Activated T-cell treated with anti-CD3 and anti-CD28 coated beads, Interleukin-2, amount 50 U/mL, for 72 hours (primary cell): ENCODE data around the gene IL17RD. TPM values are rescaled to one million over a fixed set of nuclear protein-coding genes. Genes with fewer than 3 reads are reported as not detected.

Source experiments
- ATAC-seq, 2 donors: fragments of 150-1000 bp; cut with Tn5 transposase; replicated peaks in 1 of 2; 2 replicates each; pipeline ENCODE4 v1.10.0; 2021; ENCODE audit warnings: moderate library complexity in 2 of 2, mild to moderate bottlenecking in 1 of 2
- DNase-seq, 2 donors: peaks; one replicate each; pipeline ENCODE4 v3.0.0; 2021 to 2022; ENCODE audit warnings: mixed read lengths in 1 of 2
- H3K27ac Mint-ChIP-seq: one replicate; pipeline ENCODE4 v1.8.0; 2022; ENCODE audit warnings: mild to moderate bottlenecking, moderate library complexity, mixed read lengths
- H3K27me3 Mint-ChIP-seq: one replicate; pipeline ENCODE4 v1.8.0; 2022; ENCODE audit warnings: low read depth, mixed read lengths
- H3K36me3 Mint-ChIP-seq, 2 donors: one replicate each; pipeline ENCODE4 v1.8.0; 2022; ENCODE audit warnings: mixed read lengths in 2 of 2, mild to moderate bottlenecking in 1 of 2; ENCODE audit not compliant: insufficient read depth in 2 of 2
- H3K4me1 Mint-ChIP-seq: one replicate; pipeline ENCODE4 v1.8.0; 2022; ENCODE audit warnings: low read depth, mixed read lengths
- H3K4me3 Mint-ChIP-seq, 2 donors: one replicate each; pipeline ENCODE4 v1.8.0; 2022; ENCODE audit warnings: mild to moderate bottlenecking in 2 of 2, mixed read lengths in 2 of 2, moderate library complexity in 2 of 2
- H3K9me3 Mint-ChIP-seq, 2 donors: one replicate each; pipeline ENCODE4 v1.8.0; 2022; ENCODE audit warnings: mixed read lengths in 2 of 2
- total RNA-seq, 2 donors: library from RNA; stranded (reverse); gene quantifications; one replicate each; pipeline ENCODE4 v1.2.3, GENCODE V29; 2022

IL17RD gene
- total RNA-seq, 2 donors from 2014 or later = 0.07 to 0.09 TPM

DNA sequence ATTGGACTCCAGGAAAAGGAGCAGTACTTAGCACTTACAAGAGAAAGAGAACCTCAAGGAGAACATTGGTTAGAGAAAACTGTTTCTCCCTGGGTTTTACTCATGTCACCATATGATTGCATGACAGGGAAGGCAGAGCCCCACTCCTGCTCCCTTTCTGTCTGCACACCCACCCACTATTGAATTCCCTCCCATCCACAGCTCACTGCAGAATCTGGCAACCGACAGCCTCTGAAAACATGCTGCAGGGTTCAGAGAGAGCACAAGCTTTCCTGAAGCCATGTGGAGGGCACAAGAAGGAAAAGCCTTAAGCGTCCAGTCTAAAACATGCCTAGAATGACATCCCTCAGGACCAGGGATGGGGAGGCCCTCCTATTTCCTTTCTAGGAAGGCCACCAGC, 3.0 kb upstream of the IL17RD start:
- ATAC-seq = no peak
- peaks cover 15% of the 10 kb centered on the region for H3K4me1 Mint-ChIP-seq
- H3K27me3 Mint-ChIP-seq = peaks cover 68% of the 10 kb centered on the region
- peaks cover 0 to 2% of the 10 kb centered on the region in 2 donors for H3K36me3 Mint-ChIP-seq
- no peak for DNase-seq
- no peak overlapping the region for H3K27ac Mint-ChIP-seq
- H3K4me3 Mint-ChIP-seq = no peak overlapping the region
- H3K9me3 Mint-ChIP-seq = no peaks in the 10 kb centered on the region

DNA sequence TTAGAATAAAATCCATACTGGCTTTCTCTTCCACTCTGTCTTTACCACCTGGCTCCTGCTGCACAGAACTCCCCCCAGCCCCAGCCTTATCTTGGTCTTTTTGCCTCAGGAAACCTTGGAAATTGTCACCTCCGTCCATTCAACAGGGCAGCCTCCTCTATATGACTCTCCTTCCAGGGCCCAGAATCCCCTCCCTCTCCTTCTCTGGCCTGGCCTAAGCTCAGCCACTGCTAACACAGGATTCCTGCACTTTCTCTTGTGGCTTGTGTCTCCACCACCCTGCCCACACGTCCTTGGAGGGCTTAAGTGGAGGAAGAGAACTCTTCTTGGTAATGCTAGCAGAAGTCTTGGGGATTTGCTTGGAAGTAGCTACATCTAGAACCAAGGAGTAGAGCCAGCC, 1.5 kb upstream of the IL17RD start:
- Mint-ChIP-seq H3K9me3 (no peaks in the 10 kb centered on the region), H3K36me3 (peaks cover 0 to 2% of the 10 kb centered on the region in 2 donors), H3K27ac (no peak overlapping the region), H3K4me3 (peak overlapping the region in 1 of 2 donors; percentile 1), H3K4me1 (peaks cover 15% of the 10 kb centered on the region), H3K27me3 (peaks cover 76% of the 10 kb centered on the region)
- ATAC-seq (no peak), DNase-seq (no peak)

DNA sequence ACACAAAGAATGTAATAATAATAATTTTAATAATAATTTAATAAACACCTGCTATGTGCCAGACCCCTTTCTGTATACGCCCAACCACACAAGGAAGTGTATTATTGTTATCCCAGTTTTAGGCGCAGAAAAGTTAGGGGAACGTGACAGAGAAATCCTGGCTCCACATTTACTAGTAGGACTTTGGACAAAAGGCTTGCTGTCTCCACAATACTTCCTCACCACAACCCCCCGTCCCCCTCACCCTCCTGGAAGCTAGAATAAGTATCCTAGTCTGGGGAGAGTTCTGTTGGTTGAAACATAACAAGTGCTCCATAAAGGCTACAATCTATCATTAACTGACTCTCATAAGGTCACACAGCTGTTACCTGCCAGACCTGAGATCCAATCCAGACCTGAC, 488 bp upstream of the IL17RD start:
- ATAC-seq (no peak), DNase-seq (no peak)
- no peak overlapping the region for H3K27ac Mint-ChIP-seq
- peak overlapping the region; percentile 68 to 74 for H3K4me3 Mint-ChIP-seq
- peaks cover 0 to 2% of the 10 kb centered on the region in 2 donors for H3K36me3 Mint-ChIP-seq
- H3K9me3 Mint-ChIP-seq = no peaks in the 10 kb centered on the region
- peaks cover 15% of the 10 kb centered on the region for H3K4me1 Mint-ChIP-seq
- H3K27me3 Mint-ChIP-seq = peaks cover 80% of the 10 kb centered on the region

GRCh38 chr3:57164217-57164656, 916 bp downstream of the IL17RD start:
- no peak overlapping the region for H3K27ac Mint-ChIP-seq
- H3K4me3 Mint-ChIP-seq = peak overlapping the region; percentile 92 to 93
- H3K36me3 Mint-ChIP-seq = peaks cover 0 to 2% of the 10 kb centered on the region in 2 donors
- H3K4me1 Mint-ChIP-seq = peaks cover 15% of the 10 kb centered on the region
- H3K27me3 Mint-ChIP-seq = peaks cover 89% of the 10 kb centered on the region
- no peaks in the 10 kb centered on the region for H3K9me3 Mint-ChIP-seq
- DNase-seq (peak; percentile 23 to 33), ATAC-seq (peak; percentile 40 to 47)

DNA sequence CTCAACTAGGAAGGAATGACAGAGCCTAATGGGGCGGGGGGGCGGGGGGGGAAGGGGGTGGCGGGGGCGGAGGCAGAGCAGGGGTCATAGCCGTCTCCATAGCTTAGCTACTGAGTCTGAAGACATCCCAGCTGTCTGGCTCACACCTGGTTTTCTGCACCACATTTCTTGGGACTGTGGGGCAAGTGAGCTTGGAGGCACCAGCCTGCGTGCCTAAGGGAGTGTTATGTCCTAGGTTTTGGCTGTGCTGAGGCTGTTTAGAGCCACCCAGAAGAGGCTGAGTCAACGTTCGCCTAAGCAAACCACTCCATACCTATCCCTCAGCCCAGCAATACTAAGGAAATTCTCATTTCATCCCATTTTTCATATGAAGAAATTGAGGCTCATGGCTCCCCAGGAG, 1.4 kb downstream of the IL17RD start:
- no peak for ATAC-seq
- no peak overlapping the region for H3K27ac Mint-ChIP-seq
- peak overlapping the region; percentile 92 to 93 for H3K4me3 Mint-ChIP-seq
- peaks cover 89% of the 10 kb centered on the region for H3K27me3 Mint-ChIP-seq
- H3K36me3 Mint-ChIP-seq = peaks cover 0 to 2% of the 10 kb centered on the region in 2 donors
- H3K4me1 Mint-ChIP-seq = peaks cover 17% of the 10 kb centered on the region
- DNase-seq = no peak
- H3K9me3 Mint-ChIP-seq = no peaks in the 10 kb centered on the region

- DNase-seq (no peak), ATAC-seq (no peak)
- Mint-ChIP-seq H3K9me3 (no peaks in the 10 kb centered on the region), H3K4me3 (no peak overlapping the region), H3K27ac (no peak overlapping the region), H3K36me3 (peaks cover 0 to 2% of the 10 kb centered on the region in 2 donors), H3K4me1 (peaks cover 17% of the 10 kb centered on the region), H3K27me3 (peaks cover 85% of the 10 kb centered on the region)
Measured at GRCh38 chr3:57161915-57162314, 3.2 kb downstream of the IL17RD start.

DNA sequence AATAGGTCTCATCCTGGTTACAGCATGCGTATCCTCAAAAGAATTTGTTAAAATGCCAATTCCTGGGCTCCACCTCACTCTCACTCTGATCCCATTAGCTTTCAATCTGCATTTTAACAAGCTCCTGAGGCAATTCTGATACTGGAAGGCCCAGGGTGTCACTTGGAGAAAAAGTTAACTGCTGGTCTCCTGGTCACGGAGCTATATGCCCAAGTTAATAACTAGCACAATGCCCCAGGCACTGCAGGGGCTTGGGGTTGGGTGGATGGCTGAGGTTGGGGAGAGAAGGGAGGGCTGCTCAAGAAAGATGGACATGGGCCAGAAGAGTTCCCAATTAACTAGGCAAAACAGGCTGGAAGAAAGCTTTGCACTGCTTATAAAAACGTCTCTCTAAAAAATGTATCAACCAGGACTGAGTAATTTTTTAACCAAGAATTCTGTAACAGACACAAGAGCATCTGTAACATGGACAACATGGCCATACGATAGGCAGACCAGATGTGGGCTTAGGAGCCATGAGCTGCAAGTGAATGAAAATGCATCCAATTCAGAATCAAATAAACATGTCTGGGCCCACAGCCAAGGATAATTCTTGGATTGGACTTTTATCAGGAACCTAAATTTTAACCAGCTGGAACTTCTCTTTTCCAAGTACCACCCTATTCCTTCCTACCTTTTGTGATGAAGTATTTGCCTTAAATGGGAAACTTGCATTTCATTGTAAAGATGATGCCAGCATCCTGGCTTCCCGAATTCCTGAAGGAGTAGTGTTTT, 4.2 kb downstream of the IL17RD start:
- H3K27ac Mint-ChIP-seq = no peak overlapping the region
- H3K36me3 Mint-ChIP-seq = peaks cover 0 to 2% of the 10 kb centered on the region in 2 donors
- no peak for ATAC-seq
- DNase-seq = no peak
- H3K9me3 Mint-ChIP-seq = no peaks in the 10 kb centered on the region
- no peak overlapping the region for H3K4me3 Mint-ChIP-seq
- H3K27me3 Mint-ChIP-seq = peaks cover 80% of the 10 kb centered on the region
- peaks cover 17% of the 10 kb centered on the region for H3K4me1 Mint-ChIP-seq

GRCh38 chr3:57160076-57160764, 4.9 kb downstream of the IL17RD start:
- H3K36me3 Mint-ChIP-seq = peaks cover 0 to 2% of the 10 kb centered on the region in 2 donors
- H3K4me1 Mint-ChIP-seq = peaks cover 12% of the 10 kb centered on the region
- no peak overlapping the region for H3K4me3 Mint-ChIP-seq
- DNase-seq = no peak
- no peak overlapping the region for H3K27ac Mint-ChIP-seq
- H3K9me3 Mint-ChIP-seq = no peaks in the 10 kb centered on the region
- H3K27me3 Mint-ChIP-seq = peaks cover 74% of the 10 kb centered on the region
- no peak for ATAC-seq

- H3K4me3 Mint-ChIP-seq = no peak overlapping the region
- H3K9me3 Mint-ChIP-seq = no peaks in the 10 kb centered on the region
- ATAC-seq (no peak), DNase-seq (no peak)
- H3K36me3 Mint-ChIP-seq = no peaks in the 10 kb centered on the region
- peaks cover 70% of the 10 kb centered on the region for H3K27me3 Mint-ChIP-seq
- H3K4me1 Mint-ChIP-seq = peaks cover 8% of the 10 kb centered on the region
- no peak overlapping the region for H3K27ac Mint-ChIP-seq
Measured at GRCh38 chr3:57158813-57159738, 6.1 kb downstream of the IL17RD start.

GRCh38 chr3:57158325-57158724, 6.8 kb downstream of the IL17RD start:
- DNase-seq = no peak
- no peaks in the 10 kb centered on the region for H3K36me3 Mint-ChIP-seq
- no peak overlapping the region for H3K27ac Mint-ChIP-seq
- peaks cover 6% of the 10 kb centered on the region for H3K4me1 Mint-ChIP-seq
- H3K9me3 Mint-ChIP-seq = no peaks in the 10 kb centered on the region
- no peak for ATAC-seq
- no peak overlapping the region for H3K4me3 Mint-ChIP-seq
- peaks cover 62% of the 10 kb centered on the region for H3K27me3 Mint-ChIP-seq

DNA sequence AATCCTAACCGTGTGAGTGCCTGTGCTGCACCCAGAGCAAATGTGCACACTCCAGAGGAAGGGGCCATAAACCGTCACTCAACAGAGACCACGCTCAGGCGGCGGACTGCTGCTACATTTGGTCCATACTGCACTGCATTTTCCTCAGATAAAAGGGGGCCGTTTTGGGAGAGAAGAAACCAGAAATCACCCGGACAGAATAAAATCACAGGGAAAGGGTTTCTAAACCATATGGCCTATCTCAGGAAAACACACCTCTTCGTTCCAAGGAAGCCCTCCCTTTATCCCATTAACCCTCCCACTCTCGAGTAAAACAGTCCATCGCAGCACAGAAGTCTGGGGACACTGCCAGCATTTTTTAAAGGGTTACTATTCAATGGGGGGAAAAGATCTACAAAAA, 7.6 kb downstream of the IL17RD start:
- DNase-seq = no peak
- H3K9me3 Mint-ChIP-seq = no peaks in the 10 kb centered on the region
- no peaks in the 10 kb centered on the region for H3K36me3 Mint-ChIP-seq
- H3K4me1 Mint-ChIP-seq = peaks cover 6% of the 10 kb centered on the region
- peaks cover 54% of the 10 kb centered on the region for H3K27me3 Mint-ChIP-seq
- no peak overlapping the region for H3K4me3 Mint-ChIP-seq
- no peak for ATAC-seq
- H3K27ac Mint-ChIP-seq = no peak overlapping the region

- no peaks in the 10 kb centered on the region for H3K9me3 Mint-ChIP-seq
- peaks cover 43% of the 10 kb centered on the region for H3K27me3 Mint-ChIP-seq
- ATAC-seq = no peak
- H3K4me1 Mint-ChIP-seq = peaks cover 6% of the 10 kb centered on the region
- H3K27ac Mint-ChIP-seq = no peak overlapping the region
- no peaks in the 10 kb centered on the region for H3K36me3 Mint-ChIP-seq
- no peak for DNase-seq
- H3K4me3 Mint-ChIP-seq = no peak overlapping the region
Measured at GRCh38 chr3:57155310-57155643, 9.9 kb downstream of the IL17RD start.
